Measurements from ENCODE around the gene GSTP1. TPM values are rescaled to one million over a fixed set of nuclear protein-coding genes. Genes with fewer than 3 reads are reported as not detected.

Gene GSTP1
- total and polyA plus RNA-seq, 11 donors = 294 to 830 (median 393) TPM

DNA sequence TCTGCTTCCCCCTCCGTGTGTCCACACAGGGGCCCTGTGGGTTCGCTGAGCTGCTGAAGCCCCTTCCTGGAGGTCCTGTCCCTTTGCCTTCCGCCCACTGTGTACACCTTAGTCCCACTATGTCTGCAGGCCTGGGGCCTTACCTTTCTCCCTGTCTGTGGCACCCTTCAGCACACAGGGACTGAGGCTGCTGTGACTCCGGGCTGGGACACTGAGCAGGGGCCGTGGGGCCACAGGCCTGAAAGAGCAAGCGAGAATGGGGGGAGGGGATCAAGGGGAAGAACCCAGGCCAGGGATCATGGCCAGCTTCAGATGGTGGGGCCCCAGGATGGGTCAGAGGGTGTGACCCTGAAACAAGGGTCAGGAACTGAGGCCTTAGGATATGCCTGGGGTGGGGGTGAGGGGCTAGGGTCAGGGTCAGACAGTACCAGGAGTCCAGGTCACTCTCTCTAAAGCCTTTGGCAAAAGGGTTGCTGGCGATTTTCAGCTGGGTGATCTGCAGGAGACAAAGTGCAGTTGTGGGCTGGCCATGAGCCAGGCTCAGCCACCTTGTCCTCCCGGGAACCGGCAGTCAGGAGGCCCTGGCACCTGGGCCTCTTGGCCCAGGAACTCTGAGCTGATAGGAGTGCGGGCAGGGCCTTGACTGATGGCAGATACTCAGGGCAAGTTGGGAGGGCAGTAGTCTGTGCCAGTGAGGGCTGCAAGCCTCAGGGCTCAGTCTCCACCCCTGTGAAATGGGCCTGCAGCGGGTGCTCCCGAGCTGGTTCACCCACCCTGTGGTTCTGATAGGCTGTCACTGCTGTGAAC, 48.8 kb downstream of the GSTP1 start:
- no peak overlapping the region for H3K4me3 ChIP-seq
- H3K27ac ChIP-seq = peak overlapping the region in 5 of 12 donors; percentile 4 to 60 (median 43)
- H3K9me3 ChIP-seq = no peaks in the 10 kb centered on the region
- H3K36me3 ChIP-seq = no peaks in the 10 kb centered on the region
- 64 to 77% (median 76%) methylated on average over 12 of the region's 12 CpGs for WGBS, 4 donors
- DNase-seq (peak in 4 of 5 donors; percentile 55 to 88 (median 67)), ATAC-seq (peak in 1 of 4 donors; percentile 14)
- intact Hi-C loops (cut with DNase I) = loop anchor here in 2 of 10 donors (10.0 kb wide), 2 partner anchors 162 to 172 kb away; no protein-coding TSS in a partner anchor
- H3K27me3 ChIP-seq = no peaks in the 10 kb centered on the region
- H3K4me1 ChIP-seq = peaks cover 0 to 32% (median 14%) of the 10 kb centered on the region in 12 donors
- TF ChIP-seq, protein P1, sequence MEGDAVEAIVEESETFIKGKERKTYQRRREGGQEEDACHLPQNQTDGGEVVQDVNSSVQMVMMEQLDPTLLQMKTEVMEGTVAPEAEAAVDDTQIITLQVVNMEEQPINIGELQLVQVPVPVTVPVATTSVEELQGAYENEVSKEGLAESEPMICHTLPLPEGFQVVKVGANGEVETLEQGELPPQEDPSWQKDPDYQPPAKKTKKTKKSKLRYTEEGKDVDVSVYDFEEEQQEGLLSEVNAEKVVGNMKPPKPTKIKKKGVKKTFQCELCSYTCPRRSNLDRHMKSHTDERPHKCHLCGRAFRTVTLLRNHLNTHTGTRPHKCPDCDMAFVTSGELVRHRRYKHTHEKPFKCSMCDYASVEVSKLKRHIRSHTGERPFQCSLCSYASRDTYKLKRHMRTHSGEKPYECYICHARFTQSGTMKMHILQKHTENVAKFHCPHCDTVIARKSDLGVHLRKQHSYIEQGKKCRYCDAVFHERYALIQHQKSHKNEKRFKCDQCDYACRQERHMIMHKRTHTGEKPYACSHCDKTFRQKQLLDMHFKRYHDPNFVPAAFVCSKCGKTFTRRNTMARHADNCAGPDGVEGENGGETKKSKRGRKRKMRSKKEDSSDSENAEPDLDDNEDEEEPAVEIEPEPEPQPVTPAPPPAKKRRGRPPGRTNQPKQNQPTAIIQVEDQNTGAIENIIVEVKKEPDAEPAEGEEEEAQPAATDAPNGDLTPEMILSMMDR (IDR thresholded peaks at IDR 0.05) = no peak
- TF ChIP-seq POLR2A (IDR thresholded peaks at IDR 0.05) = no peak

DNA sequence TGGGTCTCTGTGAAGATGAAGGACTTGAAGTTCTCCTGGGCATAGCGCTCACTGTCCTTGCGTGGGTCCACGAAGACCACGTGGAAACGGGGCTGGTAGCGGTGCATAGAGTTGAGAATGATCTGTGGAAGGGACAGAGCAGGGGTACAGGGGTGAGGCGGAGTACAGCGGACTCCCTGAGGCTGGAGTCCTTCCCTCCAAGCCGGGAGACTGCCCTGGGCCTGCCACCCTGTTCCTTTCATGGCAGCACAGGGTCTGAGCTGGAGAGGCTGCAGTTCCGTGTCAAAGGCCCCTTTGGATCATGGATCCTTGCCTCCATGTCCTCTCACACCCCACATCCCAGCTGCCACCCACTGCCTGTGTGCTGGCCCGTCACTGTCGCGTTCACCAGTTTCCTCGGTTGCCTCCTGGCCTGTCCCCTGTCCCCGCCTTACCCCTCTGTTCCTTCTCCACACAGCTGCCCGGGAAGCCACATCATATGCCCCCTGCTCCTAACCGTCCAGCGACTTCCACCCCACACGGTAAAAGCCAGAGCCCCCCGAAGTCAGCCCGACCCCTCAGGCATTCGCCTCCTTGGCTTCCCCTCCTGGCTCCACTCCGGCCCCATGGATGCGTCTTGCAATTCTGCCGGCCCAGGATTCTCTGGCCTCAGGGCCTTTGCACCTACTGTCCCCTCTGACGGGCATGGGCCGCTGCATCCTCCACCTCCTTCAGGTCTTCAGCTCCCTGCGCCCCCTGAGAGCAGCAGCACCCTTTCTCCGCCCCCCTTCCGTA, 49.6 kb downstream of the GSTP1 start:
- Histone ChIP-seq H3K36me3 (no peaks in the 10 kb centered on the region), H3K4me1 (peaks cover 0 to 32% (median 14%) of the 10 kb centered on the region in 12 donors), H3K9me3 (no peaks in the 10 kb centered on the region), H3K27me3 (no peaks in the 10 kb centered on the region), H3K4me3 (no peak overlapping the region), H3K27ac (peak overlapping the region in 3 of 12 donors; percentile 4 to 60 (median 37))
- intact Hi-C loops (cut with DNase I) = loop anchor here in 2 of 10 donors (10.0 kb wide), 2 partner anchors 162 to 172 kb away; no protein-coding TSS in a partner anchor
- 89 to 93% (median 93%) methylated on average over 22 to 30 of the region's 30 CpGs for WGBS, 4 donors
- TF ChIP-seq, protein P1 (IDR thresholded peaks at IDR 0.05) = no peak
- TF ChIP-seq POLR2A (IDR thresholded peaks at IDR 0.05) = no peak
- no peak for ATAC-seq
- DNase-seq = peak in 2 of 5 donors; percentile 27 to 56

GRCh38 chr11:67633758-67634365, 50.2 kb downstream of the GSTP1 start:
- WGBS, 4 donors = 78 to 83% (median 82%) methylated on average over 17 to 22 of the region's 22 CpGs
- peaks cover 0 to 28% (median 13%) of the 10 kb centered on the region in 12 donors for H3K4me1 ChIP-seq
- H3K27me3 ChIP-seq = peaks cover 0 to under 1% (median 0%) of the 10 kb centered on the region in 9 donors
- ATAC-seq = no peak
- peak in 1 of 5 donors; percentile 25 for DNase-seq
- H3K9me3 ChIP-seq = no peaks in the 10 kb centered on the region
- TF ChIP-seq POLR2A (IDR thresholded peaks at IDR 0.05) = no peak
- TF ChIP-seq, protein P1 (IDR thresholded peaks at IDR 0.05) = no peak
- intact Hi-C loops (cut with DNase I) = loop anchor here in 2 of 10 donors (10.0 kb wide), 2 partner anchors 161 to 171 kb away; no protein-coding TSS in a partner anchor
- H3K4me3 ChIP-seq = no peak overlapping the region
- H3K36me3 ChIP-seq = no peaks in the 10 kb centered on the region
- no peak overlapping the region for H3K27ac ChIP-seq
